PC-9 (cell line): Measurements from ENCODE around the gene MAP3K8.

Experiments used
- CTCF ChIP-seq: fragments of 200-600 bp; sonication (generic); conservative IDR thresholded peaks from 2 replicates; pipeline ENCODE4 v1.6.1; 2017; ENCODE audit warnings: mixed run types, antibody characterized with exemption, mild to moderate bottlenecking, moderate library complexity
- EZH2 ChIP-seq: fragments of 200-600 bp; sonication (generic); IDR thresholded peaks from 2 replicates; pipeline ENCODE4 v1.8.0; 2017; ENCODE audit warnings: antibody characterized with exemption, low read depth

DNA sequence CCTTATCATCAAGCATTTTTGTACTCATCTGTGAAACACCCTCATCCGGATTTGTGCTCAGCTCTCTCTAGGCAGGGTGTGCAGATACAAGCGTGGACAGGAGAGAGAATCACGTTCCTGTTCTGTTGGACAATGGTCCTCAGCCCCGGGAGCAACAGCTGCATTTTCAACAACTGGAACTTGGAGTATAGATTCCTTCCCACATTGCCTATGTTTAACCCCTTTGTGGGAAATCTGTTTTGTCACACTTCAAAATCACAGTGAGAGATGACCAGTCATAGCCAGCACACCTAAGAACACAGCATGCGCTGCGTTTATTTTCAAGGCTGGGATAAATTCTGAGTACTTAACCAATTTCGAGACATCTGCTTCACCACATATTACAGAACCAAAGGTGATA, 32.5 kb downstream of the MAP3K8 start:
- no peak for TF ChIP-seq EZH2
- no peak for TF ChIP-seq CTCF
